GM11168 (cell line): ENCODE data around the gene DDHD1.

Experiments
- in situ Hi-C: fragments of 300-500 bp; cut with MboI; formaldehyde crosslinking; loops from one replicate; pipeline ENCODE4 v1.12.0; 2022; ENCODE audit warnings: low sequenced_read_pairs; ENCODE audit not compliant: unreplicated experiment

The DDHD1 gene

DNA sequence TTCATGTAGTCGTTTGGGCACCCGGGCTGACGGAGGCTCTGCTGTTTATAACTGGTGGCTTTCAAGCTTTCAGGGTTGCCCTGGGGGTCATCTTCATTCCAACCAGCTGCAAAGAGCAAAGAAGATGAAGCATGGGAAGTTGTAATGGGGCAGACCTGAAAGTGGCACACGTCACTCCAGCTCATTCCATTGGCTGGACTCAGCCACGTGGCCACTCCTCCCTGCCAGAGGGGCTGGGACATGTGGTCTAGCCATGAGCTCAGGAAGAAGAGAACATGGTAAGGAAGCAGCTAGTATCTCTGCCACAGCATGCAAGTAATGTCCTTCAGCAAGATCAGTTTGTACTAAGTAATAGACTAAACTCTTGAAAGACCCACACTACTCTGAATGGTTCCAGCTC, 150.5 kb downstream of the DDHD1 start:
- in situ Hi-C loops: no loop called here

DNA sequence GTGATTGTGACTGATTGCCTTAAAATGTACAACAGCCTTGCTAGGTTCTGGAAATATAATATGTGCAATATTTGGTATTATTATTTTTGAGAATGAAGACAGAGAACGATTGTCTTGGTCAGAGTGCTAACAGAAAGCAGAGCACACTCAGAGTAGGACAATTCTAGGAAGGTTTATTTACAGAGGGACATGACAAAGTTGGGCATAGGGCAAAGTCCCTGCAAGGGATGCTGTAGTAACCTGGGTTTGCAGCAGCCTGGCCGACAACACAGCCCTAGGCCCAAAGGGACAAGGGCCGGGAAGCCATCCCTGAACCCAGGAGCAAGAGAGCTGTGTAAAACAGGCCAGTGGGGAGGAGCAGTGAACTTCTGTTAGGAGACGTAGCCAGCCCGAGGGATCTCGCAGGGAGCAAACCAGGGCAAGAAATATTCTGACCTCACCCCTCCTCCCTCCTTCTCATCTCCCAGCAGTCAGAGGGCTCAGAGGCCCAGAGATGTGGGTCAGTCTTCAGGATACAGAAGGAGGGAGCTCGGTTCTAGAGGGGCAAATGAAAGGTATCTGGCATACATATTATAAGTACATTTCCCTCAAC, 151.2 kb downstream of the DDHD1 start:
- in situ Hi-C loops: no loop called here

DNA sequence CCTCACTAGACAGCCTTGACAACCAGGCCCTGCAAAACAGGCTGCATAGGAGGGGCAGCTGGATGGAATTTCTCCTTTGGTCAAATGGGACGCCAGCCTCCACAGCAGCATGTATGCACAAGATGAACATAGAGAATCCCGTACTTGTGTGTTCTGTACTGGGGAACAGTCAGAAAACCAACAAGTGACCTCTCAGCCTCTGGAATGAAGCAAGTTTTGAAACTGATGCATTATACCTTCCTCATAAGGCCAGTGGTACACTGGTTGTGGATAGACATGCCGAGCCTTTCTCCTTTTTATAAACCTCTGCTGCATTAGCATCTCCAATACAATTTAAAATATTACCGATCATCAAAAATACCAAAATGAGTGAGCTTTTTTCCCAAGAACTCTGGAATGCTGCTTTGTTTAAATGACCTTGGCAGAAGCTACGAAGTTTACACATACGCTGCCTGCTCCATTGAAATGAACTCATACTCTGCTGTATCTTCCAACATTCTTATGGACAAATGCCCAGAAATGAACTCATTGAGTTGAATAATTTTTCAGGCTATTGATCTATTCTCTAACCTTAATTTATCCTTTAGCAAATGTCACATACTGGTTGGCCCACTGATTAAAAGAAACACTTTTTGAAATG, 154.6 kb downstream of the DDHD1 start:
- in situ Hi-C loops: no loop called here

DNA sequence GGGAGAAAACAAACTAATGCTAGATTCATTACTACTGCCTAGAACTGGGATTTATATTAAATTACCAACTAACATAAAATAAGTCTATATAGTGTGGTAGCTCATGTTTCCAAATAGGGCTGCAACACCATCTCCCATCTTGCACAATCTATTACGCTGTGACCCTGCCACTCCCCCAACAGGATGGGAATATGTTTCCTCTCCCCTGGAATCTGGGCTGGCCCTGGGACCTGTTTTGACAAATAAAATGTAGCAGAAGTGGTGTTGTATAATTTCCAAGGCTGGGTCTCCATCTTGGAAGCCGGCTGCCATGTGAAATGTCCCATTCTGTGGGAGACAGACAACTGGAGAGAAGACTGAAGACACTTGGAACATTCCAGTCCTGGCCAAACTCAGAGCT, 156.6 kb downstream of the DDHD1 start:
- in situ Hi-C loops: no loop called here

DNA sequence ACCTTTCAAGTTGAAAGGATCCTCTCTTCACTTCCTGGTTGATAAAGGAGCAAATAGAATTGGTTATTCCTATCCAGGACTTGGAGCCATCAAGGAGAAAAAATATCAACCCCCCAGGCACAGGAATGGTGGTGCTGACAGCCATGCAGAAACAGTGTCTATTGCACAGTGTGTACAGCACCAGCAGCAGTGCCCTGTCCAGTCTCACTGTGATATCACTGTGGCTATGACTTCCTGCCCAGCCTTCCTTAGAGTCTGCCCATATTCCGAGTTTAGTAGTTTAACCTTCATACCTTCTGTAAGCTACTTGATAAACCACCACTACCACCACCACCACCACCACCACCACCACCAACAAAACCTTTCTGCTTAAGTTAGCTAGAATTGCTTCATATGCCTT, 157.1 kb downstream of the DDHD1 start:
- in situ Hi-C loops: no loop called here

DNA sequence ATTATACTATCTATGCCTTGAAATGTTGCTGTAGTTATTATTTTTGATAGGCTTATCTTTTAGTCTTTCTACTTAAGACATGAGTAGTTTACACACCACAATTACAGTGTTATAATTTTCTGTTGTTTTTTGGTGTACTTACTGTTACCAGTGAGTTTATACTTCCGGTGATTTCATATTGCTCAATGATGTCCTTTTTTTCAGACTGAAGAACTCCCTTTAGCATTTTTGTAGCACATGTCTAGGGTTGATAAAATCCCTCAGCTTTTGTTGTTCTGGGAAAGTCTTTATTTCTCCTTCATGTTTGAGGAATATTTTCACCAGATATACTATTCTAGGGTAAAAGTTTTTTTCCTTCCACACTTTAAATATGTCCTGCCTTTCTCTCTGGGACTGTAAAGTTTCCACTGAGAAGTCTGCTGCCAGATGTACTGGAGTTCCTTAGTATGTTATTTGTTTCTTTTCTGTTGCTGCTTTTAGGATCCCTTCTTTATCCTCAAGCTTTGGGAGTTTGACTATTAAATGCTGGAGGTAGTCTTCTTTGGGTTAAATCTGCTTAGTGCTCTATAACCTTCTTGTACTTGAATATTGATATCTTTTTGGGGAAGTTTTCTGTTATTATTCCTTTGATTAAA, 160.8 kb downstream of the DDHD1 start:
- in situ Hi-C loops: no loop called here

DNA sequence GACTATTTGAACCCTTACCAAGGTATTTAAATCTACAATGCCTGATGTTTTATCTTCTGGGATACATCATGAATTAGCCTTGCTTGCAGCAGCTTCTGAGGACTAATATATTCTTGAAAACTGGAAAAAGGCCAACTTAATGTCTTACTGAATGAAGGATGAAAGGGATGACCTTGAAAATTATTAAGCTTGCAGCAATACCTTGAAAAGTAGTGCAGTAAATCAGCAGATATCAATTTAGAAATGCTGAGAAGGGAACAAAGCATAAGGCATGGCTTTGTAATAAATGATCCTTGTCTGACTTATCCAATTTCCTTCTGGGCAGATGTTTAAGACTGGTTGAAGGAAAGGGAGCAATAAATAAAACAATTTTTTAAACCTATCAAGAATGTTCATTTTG, 165.0 kb downstream of the DDHD1 start:
- in situ Hi-C loops: no loop called here

DNA sequence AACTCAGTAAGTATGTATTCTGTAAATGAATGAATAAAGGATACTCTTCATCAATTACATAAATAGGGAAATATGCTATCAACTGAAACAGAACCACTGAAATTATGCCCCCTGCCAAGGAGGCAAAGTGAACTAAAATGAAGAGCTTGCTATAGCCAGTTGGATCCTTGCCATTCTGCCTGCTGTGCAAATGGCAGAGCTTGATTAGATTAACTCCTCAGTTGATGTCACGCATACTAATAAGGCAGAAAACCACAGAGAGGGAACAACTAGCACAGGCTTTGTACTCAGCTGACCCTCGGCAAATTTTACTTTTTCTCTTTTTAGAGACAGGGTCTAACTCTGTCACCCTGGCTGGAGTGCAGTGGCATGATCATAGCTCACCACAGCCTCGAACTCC, 165.6 kb downstream of the DDHD1 start:
- in situ Hi-C loops: no loop called here

DNA sequence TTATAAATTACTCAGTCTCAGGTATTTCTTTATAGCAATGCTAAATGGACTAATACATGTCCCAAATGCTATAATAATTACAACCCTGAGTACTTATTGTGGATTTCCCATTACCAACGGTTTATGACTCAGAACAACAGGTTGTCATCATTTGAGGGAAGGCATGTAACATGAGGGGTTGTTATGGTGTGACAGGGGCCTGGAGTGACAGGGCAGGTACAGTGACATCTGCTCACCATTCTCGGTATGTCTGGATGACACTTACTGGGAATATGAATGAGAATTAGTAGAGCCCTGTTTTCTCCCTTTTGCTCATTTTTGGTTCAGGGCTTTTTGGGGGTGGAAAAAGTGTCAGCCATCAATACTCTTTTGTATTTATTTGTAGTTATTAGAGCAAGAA, 166.1 kb downstream of the DDHD1 start:
- in situ Hi-C loops: no loop called here
